ENCODE measurements around the gene STAP1.
"Not testable (repeated sequence)": the region's sequence is repeated elsewhere in the genome, so short reads cannot be mapped to it uniquely, and the experiment has no call there.

The STAP1 gene

GRCh38 chr4:67624939-67625338 is 66.4 kb downstream of the STAP1 start:
- no peak for DNase-seq (ENCODE audit: low spot score)

- DNase-seq (ENCODE audit: low spot score) = no peak
These were observed 74.0 kb downstream of the STAP1 start for GRCh38 chr4:67632492-67632891.

DNA sequence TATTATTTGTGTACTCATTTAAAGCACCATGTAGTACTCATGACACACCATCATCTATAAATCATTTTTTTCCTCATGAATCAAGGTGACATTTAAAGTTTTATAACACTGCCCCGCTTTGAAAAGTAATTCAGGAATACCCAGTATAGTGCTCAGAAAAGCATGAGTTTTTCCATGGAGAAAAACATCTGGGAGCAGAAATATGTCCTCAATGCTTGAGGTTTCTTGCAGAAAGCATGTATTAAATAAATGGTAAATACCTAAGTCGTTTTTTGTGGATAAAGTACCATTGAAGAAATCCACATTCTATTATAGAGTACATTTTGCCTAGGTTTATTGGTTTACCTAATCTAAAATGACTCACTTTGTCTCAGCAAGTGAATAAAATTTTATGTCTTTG is 76.2 kb downstream of the STAP1 start:
- DNase-seq (ENCODE audit: low spot score) = no peak

DNA sequence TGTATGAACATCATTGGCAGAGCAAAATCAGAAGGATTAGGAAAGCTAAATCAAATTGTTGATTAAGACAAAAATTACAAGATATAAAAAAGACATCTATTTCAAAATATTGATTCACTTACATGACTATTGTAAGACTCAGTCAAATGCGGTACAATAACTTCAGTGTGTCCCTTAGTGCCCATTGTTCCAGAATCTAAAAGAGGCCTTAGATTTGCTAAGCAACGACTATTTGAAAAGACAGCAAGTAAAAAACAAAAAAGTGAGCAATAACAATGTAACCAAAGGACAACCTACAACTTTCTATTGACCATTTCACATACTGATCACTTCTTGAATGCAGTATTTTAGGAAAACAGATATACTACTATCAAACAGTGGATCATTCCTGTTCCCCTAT is 76.8 kb downstream of the STAP1 start:
- DNase-seq (ENCODE audit: low spot score) = no peak

GRCh38 chr4:67636978-67637377 is 78.5 kb downstream of the STAP1 start:
- not testable (repeated sequence) for DNase-seq (ENCODE audit: low spot score)

DNA sequence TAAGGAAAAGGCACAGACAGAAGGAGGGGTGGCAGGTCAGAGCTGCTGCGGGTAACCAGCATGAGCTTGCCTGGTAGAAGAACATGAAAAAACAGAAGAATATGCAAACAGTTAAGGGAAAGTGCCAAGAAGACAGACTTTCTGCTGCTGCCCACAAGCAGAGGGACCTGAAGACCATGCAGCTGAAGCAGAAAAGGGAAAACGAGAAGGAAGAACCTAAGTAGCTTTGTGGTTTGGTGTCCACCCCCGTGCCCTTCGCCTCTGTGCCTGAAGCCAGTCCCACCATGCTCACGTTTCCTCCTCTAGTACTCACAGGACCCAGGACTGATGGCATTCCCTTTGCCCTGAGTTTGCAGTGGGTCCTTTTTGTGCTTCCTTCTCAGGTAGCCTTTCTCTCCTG is 79.6 kb downstream of the STAP1 start:
- DNase-seq (ENCODE audit: low spot score) = no peak

DNA sequence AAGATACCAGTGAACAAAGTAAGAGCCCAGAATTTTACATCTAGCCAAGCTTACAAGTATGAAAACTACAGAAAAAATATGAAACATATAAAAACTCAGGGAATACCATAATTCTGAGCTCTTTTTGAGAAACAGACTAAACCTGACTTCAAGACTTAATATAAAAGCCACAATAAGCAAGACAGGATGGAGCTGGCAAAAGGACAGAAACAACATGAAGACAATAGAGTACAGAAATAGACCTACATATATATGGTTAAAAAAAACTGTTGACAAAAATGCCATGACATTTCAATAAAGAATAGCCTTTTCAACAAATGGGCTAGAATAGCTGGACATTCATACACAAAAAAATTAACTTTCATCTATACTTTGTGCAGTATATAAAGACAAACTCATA is 93.0 kb downstream of the STAP1 start:
- no peak for DNase-seq (ENCODE audit: low spot score)

Measured in GM03348 (cell line).